Endodermal cell (in vitro differentiated cells): Measurements from ENCODE around the gene GNAZ. TPM values are rescaled to one million over a fixed set of nuclear protein-coding genes. Genes with fewer than 3 reads are reported as not detected.

ENCODE experiments used
- DNase-seq: peaks from one replicate; pipeline ENCODE4 v3.0.0-alpha.2; 2017
- H3K27ac ChIP-seq: 2 replicates; pipeline ENCODE4 v1.5.1; 2013; ENCODE audit warnings: mild to moderate bottlenecking, low read depth, low read length, moderate library complexity
- H3K27me3 ChIP-seq: 2 replicates; pipeline ENCODE4 v1.6.1; 2013; ENCODE audit warnings: mild to moderate bottlenecking, low read length, moderate library complexity; ENCODE audit not compliant: insufficient read depth, control insufficient read depth, poor library complexity, severe bottlenecking
- H3K36me3 ChIP-seq: 2 replicates; pipeline ENCODE4 v1.7.0; 2013; ENCODE audit warnings: mild to moderate bottlenecking, low read length, moderate library complexity; ENCODE audit not compliant: control insufficient read depth, insufficient read depth
- H3K4me1 ChIP-seq: one replicate; pipeline ENCODE4 v1.7.0; 2013; ENCODE audit warnings: low read length; ENCODE audit not compliant: control insufficient read depth, insufficient read depth
- H3K4me3 ChIP-seq: 2 replicates; pipeline ENCODE4 v1.5.1; 2013; ENCODE audit warnings: mild to moderate bottlenecking, low read length, moderate library complexity
- H3K9ac ChIP-seq: 2 replicates; pipeline ENCODE4 v1.6.1; 2013; ENCODE audit warnings: mild to moderate bottlenecking, low read length, moderate library complexity; ENCODE audit not compliant: poor library complexity, severe bottlenecking; ENCODE audit errors: extremely low read depth
- H3K9me3 ChIP-seq: 2 replicates; pipeline ENCODE4 v1.6.1; 2013; ENCODE audit warnings: mild to moderate bottlenecking, low read length, moderate library complexity; ENCODE audit not compliant: control insufficient read depth
- H3K27ac Mint-ChIP-seq: 2 replicates; pipeline ENCODE4 v1.8.0; 2020; ENCODE audit warnings: mixed read lengths
- H3K27me3 Mint-ChIP-seq: 2 replicates; pipeline ENCODE4 v1.8.0; 2021; ENCODE audit warnings: mild to moderate bottlenecking, mixed read lengths; ENCODE audit not compliant: insufficient read depth
- H3K36me3 Mint-ChIP-seq: 2 replicates; pipeline ENCODE4 v1.8.0; 2020; ENCODE audit warnings: low read depth, mixed read lengths
- H3K4me1 Mint-ChIP-seq: 2 replicates; pipeline ENCODE4 v1.8.0; 2020; ENCODE audit warnings: mixed read lengths
- H3K4me3 Mint-ChIP-seq: 2 replicates; pipeline ENCODE4 v1.8.0; 2020; ENCODE audit warnings: mild to moderate bottlenecking, moderate library complexity, mixed read lengths
- H3K9me3 Mint-ChIP-seq: 2 replicates; pipeline ENCODE4 v1.8.0; 2020; ENCODE audit warnings: mild to moderate bottlenecking, mixed read lengths
- WGBS, 2 experiments: methylation state at CpG; one replicate each; pipeline versions ENCODE4 v1.1.5 to v1.1.7; 2013; ENCODE audit warnings: missing lambda C conversion rate in 2 of 2, mixed read lengths in 1 of 2; ENCODE audit not compliant: insufficient coverage in 1 of 2, insufficient read length in 1 of 2; 5-methylcytosine and 5-hydroxymethylcytosine counted together
- total RNA-seq, 2 donors: library from RNA; stranded (reverse); fragmentation: NEBNext Ultra II Directional in 1 of 2; extraction: Animal tissue kit (Norgen Biotek cat#: 25700) in 1 of 2; gene quantifications; 2 replicates in 1 of 2; 3 replicates in 1 of 2; pipeline ENCODE4 v1.2.1, GENCODE V29; 2021
- TF ChIP-seq, protein P1 (sequence below): fragments of 200-600 bp; sonication (generic); conservative IDR thresholded peaks from 2 replicates; pipeline ENCODE4 v1.5.0; 2021; ENCODE audit warnings: antibody characterized with exemption, mild to moderate bottlenecking

GNAZ gene
- total RNA-seq, 2 donors from 2014 or later = 16.7 to 17.9 TPM

DNA sequence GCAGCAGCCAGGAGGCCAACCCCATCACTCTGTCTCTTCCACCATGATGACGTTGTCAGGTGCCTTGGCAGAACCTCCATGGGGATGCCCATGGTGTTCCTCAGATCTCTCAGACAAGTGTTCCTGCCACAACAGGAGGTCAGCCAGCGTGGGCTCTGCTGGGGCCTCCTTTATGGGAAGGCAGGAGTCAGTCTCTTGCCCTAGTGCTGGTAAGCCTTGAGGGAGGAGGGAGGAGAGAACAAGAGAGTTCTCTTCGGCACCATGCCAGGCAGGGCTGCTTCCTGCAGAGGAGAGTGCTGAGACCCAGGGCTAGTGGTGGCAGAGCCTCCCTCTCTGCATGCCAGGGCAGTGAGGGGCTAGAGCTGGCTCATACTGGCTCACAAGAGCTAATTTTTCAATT is 32.5 kb downstream of the GNAZ start:
- no peak overlapping the region for H3K4me3 Mint-ChIP-seq
- H3K27ac Mint-ChIP-seq = no peak overlapping the region
- Histone ChIP-seq H3K27ac (no peak overlapping the region), H3K4me3 (no peak overlapping the region), H3K9ac (no peak overlapping the region), H3K9me3 (peaks cover 8% of the 10 kb centered on the region), H3K27me3 (no peaks in the 10 kb centered on the region), H3K4me1 (no peaks in the 10 kb centered on the region), H3K36me3 (peaks cover 6% of the 10 kb centered on the region)
- peaks cover 9% of the 10 kb centered on the region for H3K36me3 Mint-ChIP-seq
- peaks cover 7% of the 10 kb centered on the region for H3K4me1 Mint-ChIP-seq
- TF ChIP-seq, protein P1, sequence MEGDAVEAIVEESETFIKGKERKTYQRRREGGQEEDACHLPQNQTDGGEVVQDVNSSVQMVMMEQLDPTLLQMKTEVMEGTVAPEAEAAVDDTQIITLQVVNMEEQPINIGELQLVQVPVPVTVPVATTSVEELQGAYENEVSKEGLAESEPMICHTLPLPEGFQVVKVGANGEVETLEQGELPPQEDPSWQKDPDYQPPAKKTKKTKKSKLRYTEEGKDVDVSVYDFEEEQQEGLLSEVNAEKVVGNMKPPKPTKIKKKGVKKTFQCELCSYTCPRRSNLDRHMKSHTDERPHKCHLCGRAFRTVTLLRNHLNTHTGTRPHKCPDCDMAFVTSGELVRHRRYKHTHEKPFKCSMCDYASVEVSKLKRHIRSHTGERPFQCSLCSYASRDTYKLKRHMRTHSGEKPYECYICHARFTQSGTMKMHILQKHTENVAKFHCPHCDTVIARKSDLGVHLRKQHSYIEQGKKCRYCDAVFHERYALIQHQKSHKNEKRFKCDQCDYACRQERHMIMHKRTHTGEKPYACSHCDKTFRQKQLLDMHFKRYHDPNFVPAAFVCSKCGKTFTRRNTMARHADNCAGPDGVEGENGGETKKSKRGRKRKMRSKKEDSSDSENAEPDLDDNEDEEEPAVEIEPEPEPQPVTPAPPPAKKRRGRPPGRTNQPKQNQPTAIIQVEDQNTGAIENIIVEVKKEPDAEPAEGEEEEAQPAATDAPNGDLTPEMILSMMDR = no peak
- DNase-seq = no peak
- H3K27me3 Mint-ChIP-seq = no peaks in the 10 kb centered on the region
- H3K9me3 Mint-ChIP-seq = no peaks in the 10 kb centered on the region
- 95% methylated on average over 2 to 3 of the region's 3 CpGs for WGBS, 2 experiments

DNA sequence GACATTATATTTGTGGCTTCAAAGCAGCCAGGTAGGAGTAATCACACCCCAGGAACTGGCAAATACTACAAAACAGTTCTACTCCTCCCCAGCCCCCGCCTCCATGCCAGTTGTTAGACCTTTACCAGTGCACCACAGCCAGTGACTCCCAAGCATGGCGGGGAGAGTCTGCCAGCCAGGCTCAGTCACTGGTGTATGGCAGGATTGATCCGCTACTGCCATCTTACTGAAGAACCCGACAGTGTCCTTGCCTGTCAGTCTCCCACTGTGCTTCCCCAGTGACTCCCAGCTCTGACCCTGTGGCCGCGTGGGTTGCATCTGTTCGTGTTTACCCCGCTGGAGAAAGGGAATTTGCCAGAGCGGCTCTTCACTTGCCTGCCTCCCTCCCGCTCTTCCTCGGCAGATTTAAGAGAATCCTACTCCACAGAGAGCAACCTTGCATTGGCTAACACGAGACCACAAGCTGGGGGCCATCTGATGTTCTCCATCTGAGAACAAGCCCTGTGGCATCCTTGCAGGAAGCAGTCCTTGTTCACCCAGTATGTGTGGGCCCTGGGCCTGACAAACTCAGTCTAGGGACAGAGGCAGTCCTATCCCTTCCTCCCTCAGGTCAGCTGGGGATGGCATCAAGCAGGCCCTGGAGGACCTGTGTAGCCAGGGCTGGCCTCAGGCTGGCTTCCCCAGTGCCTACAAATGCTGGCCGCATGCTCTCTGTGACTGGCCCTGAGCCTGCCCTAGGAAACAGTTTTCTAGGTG is 33.1 kb downstream of the GNAZ start:
- Histone ChIP-seq H3K4me1 (no peaks in the 10 kb centered on the region), H3K9me3 (peaks cover 8% of the 10 kb centered on the region), H3K9ac (no peak overlapping the region), H3K36me3 (peaks cover 6% of the 10 kb centered on the region), H3K27me3 (no peaks in the 10 kb centered on the region), H3K4me3 (no peak overlapping the region), H3K27ac (no peak overlapping the region)
- no peak overlapping the region for H3K4me3 Mint-ChIP-seq
- no peak overlapping the region for H3K27ac Mint-ChIP-seq
- DNase-seq = no peak
- no peaks in the 10 kb centered on the region for H3K9me3 Mint-ChIP-seq
- peaks cover 7% of the 10 kb centered on the region for H3K4me1 Mint-ChIP-seq
- WGBS, 2 experiments = 90 to 94% methylated on average over 10 to 13 of the region's 13 CpGs
- H3K27me3 Mint-ChIP-seq = no peaks in the 10 kb centered on the region
- TF ChIP-seq, protein P1 = no peak
- H3K36me3 Mint-ChIP-seq = peaks cover 9% of the 10 kb centered on the region

DNA sequence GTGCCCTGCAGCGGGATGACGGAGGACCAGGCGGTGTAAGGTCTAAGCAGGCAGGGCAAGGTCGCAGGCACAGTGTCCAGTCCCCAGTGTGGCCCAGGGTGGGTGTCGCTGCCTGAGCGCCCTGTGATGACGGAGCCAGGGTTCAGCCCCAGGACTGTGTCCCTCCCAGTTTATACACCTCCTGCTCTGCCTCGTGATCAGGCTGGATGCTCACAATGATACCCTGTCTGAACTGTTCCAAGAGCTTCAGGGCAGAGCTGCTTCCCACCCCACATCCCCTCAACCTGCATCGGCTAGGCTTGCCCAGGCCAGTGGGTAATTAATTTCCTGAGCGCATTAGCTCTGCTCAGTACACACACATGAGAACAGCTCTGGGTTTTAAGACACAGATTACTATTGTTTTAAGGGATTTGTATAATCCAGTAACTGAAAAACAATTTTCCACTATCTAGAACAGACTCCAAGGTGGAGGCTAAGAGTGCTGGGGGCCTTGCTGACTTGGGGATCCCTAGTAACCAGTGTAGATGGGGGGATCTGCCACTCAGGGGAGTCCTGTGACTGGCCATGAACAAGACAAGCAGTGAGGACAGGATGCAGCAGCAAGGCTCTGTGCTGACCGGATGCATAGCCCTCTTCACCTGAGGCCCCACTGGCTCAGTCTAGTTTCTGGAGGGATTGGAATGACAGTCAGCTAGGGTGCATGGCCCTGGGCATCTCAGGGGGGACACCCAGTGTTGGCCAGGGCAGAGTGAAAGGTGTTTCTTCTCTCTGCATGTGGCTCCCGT is 34.1 kb downstream of the GNAZ start:
- H3K36me3 Mint-ChIP-seq = peaks cover 9% of the 10 kb centered on the region
- TF ChIP-seq, protein P1 = no peak
- H3K9me3 ChIP-seq = peaks cover 8% of the 10 kb centered on the region
- H3K9ac ChIP-seq = no peak overlapping the region
- H3K4me3 ChIP-seq = no peak overlapping the region
- H3K9me3 Mint-ChIP-seq = no peaks in the 10 kb centered on the region
- no peaks in the 10 kb centered on the region for H3K27me3 ChIP-seq
- H3K27me3 Mint-ChIP-seq = no peaks in the 10 kb centered on the region
- H3K4me1 ChIP-seq = no peaks in the 10 kb centered on the region
- no peak for DNase-seq
- no peak overlapping the region for H3K27ac Mint-ChIP-seq
- H3K36me3 ChIP-seq = peaks cover 6% of the 10 kb centered on the region
- peaks cover 7% of the 10 kb centered on the region for H3K4me1 Mint-ChIP-seq
- H3K4me3 Mint-ChIP-seq = no peak overlapping the region
- H3K27ac ChIP-seq = no peak overlapping the region
- WGBS, 2 experiments = 91 to 92% methylated on average over 9 to 12 of the region's 12 CpGs
